ENCODE results near the gene ATP2C2.

DNA sequence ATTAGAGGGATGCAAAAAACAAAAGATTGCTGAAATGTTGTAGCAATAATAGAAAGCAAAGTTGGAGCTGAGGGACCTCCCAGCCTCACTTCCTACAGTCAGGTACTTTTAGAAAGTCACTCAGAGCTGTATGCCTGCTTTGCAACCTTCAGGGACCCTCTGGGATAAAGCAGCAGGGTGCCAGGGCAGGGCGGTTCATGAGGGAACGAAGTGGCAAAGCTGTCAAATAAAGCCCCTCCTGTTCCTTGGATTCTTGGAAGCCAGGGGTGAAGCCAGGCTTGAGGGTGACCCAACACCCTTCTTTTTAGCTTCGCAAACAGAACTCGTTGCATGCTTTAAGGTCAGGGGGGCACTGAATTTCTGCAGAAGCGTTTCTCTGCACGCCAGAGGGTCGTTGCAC lies 767 bp downstream of the ATP2C2 start:
- no peak for TF ChIP-seq TAF1 (IDR thresholded peaks at IDR 0.05; ENCODE audit: borderline replicate concordance, insufficient read depth, low read length)
- TF ChIP-seq FOXP2 (optimal IDR thresholded peaks at IDR 0.05; ENCODE audit: borderline replicate concordance, extremely low read depth, extremely low read length, insufficient read depth), result no peak
- TF ChIP-seq, protein P1, sequence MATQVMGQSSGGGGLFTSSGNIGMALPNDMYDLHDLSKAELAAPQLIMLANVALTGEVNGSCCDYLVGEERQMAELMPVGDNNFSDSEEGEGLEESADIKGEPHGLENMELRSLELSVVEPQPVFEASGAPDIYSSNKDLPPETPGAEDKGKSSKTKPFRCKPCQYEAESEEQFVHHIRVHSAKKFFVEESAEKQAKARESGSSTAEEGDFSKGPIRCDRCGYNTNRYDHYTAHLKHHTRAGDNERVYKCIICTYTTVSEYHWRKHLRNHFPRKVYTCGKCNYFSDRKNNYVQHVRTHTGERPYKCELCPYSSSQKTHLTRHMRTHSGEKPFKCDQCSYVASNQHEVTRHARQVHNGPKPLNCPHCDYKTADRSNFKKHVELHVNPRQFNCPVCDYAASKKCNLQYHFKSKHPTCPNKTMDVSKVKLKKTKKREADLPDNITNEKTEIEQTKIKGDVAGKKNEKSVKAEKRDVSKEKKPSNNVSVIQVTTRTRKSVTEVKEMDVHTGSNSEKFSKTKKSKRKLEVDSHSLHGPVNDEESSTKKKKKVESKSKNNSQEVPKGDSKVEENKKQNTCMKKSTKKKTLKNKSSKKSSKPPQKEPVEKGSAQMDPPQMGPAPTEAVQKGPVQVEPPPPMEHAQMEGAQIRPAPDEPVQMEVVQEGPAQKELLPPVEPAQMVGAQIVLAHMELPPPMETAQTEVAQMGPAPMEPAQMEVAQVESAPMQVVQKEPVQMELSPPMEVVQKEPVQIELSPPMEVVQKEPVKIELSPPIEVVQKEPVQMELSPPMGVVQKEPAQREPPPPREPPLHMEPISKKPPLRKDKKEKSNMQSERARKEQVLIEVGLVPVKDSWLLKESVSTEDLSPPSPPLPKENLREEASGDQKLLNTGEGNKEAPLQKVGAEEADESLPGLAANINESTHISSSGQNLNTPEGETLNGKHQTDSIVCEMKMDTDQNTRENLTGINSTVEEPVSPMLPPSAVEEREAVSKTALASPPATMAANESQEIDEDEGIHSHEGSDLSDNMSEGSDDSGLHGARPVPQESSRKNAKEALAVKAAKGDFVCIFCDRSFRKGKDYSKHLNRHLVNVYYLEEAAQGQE (IDR thresholded peaks at IDR 0.05; ENCODE audit: insufficient read depth in 1 of 2, low read depth in 2 of 2, low read length in 2 of 2), result no peak
- no peak for TF ChIP-seq SIN3A (IDR thresholded peaks at IDR 0.05; ENCODE audit: borderline replicate concordance, insufficient read depth, low read length)
- no peak for TF ChIP-seq POLR2AphosphoS5 (IDR thresholded peaks at IDR 0.05; ENCODE audit: low read depth, low read length)

Measured in PFSK-1 (cell line).